HG02759 (cell line): Measurements from ENCODE around the gene TJP1.
"Not testable (repeated sequence)": the region's sequence is repeated elsewhere in the genome, so short reads cannot be mapped to it uniquely, and the experiment has no call there.

Experiments used
- ATAC-seq: cut with Tn5 transposase; IDR thresholded peaks from one replicate; pipeline ENCODE4 v1.9.1; 2021; ENCODE audit warnings: mild to moderate bottlenecking, moderate library complexity; ENCODE audit not compliant: unreplicated experiment

TJP1 gene

DNA sequence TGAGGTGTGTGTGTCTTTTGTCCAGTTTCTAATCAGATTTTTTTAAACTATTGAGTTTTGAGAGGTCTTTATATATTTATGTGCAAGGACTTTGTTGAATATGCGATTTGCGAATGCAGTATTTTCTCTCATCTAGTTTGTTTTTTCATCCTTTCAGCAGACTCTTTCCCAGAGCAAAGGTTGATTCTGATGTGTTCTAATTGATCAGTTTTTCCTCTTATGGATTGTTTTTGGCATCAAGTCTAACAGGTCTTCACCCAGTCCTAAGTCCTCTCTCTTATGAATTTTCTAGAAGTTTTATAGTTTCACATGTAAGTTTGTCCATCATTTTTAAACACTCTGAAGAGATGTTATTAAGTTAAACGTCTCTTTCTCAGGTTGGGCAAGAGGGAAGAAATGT is 17.8 kb upstream of the TJP1 start:
- no peak for ATAC-seq

- ATAC-seq, result no peak
Measured at GRCh38 chr15:29838352-29839010, 16.2 kb upstream of the TJP1 start.

DNA sequence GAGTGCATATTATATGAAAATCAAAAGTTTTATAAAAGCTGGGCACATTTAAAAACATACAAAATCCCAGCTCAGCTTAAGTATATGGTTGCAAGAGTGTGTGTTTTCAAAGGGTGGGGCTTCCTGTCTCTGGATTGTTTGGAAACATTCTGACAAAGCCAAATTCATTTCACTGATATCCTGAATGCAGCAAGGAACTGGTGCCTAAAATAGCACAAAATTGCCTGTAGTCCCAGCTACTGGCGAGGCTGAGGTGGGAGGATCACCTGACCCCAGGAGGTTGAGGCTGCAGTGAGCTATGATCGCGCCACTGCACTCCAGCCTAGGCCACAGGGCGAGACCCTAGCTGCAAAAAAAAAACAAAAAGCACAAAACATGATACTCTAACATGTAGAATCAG is 13.0 kb upstream of the TJP1 start:
- no peak for ATAC-seq

GRCh38 chr15:29832709-29833108 is 10.4 kb upstream of the TJP1 start:
- no peak for ATAC-seq

- no peak for ATAC-seq
Measured at GRCh38 chr15:29826908-29827820, 4.9 kb upstream of the TJP1 start.

DNA sequence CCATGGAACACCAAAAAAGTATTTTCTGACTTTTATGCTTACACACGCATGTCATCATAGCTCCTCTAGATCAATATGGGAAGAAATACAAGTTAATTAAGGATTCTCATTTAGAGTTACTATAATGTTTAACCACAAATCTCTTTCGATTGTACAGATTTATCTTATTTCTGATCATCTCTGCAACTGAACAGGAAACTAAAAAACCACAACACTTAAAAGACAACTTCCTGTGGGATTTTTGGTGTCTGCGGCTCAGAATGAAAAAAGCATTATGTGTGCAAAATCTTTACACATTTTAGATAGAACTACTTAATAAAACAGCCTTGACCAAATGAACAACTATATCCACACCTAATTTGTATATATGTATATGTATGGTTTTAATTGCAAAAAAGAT is 3.0 kb upstream of the TJP1 start:
- peak; percentile 39 for ATAC-seq

GRCh38 chr15:29822684-29823459 is 604 bp upstream of the TJP1 start:
- no peak for ATAC-seq

- ATAC-seq, result peak; percentile 78
Measured at GRCh38 chr15:29821416-29822099, 710 bp downstream of the TJP1 start.

- ATAC-seq, result no peak
Measured at GRCh38 chr15:29820394-29821154, 1.7 kb downstream of the TJP1 start.

- no peak for ATAC-seq
Measured at GRCh38 chr15:29819979-29820378, 2.3 kb downstream of the TJP1 start.

GRCh38 chr15:29818141-29818540 is 4.1 kb downstream of the TJP1 start:
- no peak for ATAC-seq

- not testable (repeated sequence) for ATAC-seq
Measured at GRCh38 chr15:29817455-29817854, 4.8 kb downstream of the TJP1 start.

DNA sequence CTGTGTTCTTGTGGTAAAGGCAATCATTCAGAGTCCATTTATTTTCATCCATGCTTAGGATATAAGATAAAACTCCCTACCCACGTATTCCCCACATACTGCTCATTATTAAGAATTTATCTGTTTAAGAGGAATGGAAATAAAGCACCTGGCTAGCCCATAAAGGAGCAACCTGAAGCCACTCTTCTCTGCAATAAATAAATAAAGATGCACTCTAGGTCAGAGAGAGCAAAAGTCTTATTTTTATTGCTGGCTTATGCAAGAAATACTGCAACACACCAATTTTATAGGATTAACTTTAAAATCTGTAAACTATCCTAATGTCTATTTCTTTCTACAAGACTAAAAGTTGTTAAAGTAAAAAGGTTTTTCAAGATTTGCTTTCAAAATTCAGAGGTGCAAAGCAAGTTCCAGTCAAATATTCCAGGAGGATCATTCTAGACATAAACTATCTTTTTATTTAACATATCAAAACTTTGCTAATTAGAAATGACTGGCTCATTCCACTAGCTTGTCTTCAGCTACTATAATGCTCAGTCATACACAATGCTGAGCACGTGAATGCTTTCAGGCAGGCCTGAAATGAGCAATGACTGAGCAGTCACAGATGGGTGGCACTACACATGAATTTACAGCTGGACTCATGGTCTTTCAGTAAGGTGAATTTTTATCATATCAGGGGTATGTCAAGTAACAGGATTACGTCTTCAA is 7.1 kb downstream of the TJP1 start:
- ATAC-seq, result no peak

- no peak for ATAC-seq
Measured at GRCh38 chr15:29813009-29813408, 9.3 kb downstream of the TJP1 start.

- no peak for ATAC-seq
Measured at GRCh38 chr15:29812384-29812694, 9.9 kb downstream of the TJP1 start.

GRCh38 chr15:29811691-29812383 is 10.4 kb downstream of the TJP1 start:
- no peak for ATAC-seq

- no peak for ATAC-seq
Measured at GRCh38 chr15:29805708-29806104, 16.6 kb downstream of the TJP1 start.

GRCh38 chr15:29805043-29805707 is 17.1 kb downstream of the TJP1 start:
- ATAC-seq, result no peak

DNA sequence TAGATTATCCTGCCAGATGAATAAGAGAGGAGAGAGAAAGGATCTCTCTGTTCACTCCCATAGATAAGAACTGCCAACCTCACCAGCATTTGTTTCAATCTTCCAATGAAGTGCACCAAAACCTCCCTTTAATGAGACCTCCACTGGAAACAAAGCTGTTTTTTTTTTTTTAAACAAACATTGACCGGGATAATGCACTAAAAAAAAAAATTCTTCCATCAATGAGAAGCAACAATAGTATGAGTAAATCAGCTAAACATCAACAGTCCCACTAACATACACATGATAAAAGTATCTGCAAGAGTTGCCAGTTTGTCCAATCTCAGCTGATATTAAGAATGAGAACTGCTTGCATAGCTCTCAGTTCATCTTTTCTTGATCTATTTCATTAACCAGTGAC is 19.9 kb downstream of the TJP1 start:
- no peak for ATAC-seq
